ENCODE results near the gene KDM4B.

KDM4B gene

DNA sequence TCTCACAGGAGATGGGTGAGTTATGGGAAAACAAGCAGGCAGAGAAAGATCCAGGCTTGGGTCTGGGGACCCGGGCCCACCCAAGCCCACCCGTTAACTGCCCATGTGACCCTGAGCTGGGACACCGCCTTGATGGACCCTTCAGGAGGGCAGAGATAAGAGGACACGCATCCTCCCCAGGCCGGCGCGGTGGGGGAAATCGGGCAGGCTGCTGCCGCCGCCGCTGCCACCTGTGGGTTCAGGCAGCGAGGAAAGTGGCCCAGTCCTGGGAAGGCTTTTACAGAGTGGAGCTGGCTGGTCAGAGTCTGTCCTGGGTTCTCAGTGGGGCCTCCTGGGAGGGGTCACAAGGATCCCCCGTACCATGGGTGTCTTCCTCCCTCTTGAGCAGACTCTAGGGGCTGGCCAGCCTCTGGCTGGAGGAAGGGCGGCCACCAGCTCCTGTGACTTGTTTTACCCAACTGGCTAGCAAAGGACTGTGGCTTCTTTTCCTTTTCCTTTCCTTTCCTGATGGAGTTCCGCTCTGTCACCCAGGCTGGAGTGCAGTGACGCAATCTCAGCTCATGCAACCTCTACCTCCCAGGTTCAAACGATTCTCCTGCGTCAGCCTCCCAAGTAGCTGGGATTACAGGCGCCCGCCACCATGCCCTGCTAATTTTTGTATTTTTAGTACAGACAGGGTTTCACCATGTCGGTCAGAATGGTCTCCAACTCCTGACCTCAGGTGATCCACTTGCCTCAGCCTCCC is 155.4 kb downstream of the KDM4B start:
- Histone ChIP-seq H3K9me3 (ENCODE audit: control insufficient read depth in 1 of 2, low read length in 2 of 2) (no peaks in the 10 kb centered on the region), H3K27me3 (ENCODE audit: control insufficient read depth in 1 of 2, insufficient read depth in 2 of 2, low read length in 2 of 2) (no peaks in the 10 kb centered on the region), H3K27ac (ENCODE audit: low read depth, low read length) (no peak overlapping the region), H3K36me3 (ENCODE audit: control insufficient read depth in 1 of 2, insufficient read depth in 2 of 2, low read length in 2 of 2) (peaks cover 8 to 27% of the 10 kb centered on the region in 2 donors), H3K9ac (ENCODE audit: low read depth in 1 of 2, low read length in 2 of 2) (no peak overlapping the region), H3K4me1 (ENCODE audit: control insufficient read depth in 1 of 2, insufficient read depth in 2 of 2, low read length in 2 of 2) (no peaks in the 10 kb centered on the region), H3K4me3 (ENCODE audit: low read depth in 1 of 2, low read length in 2 of 2) (no peak overlapping the region)

DNA sequence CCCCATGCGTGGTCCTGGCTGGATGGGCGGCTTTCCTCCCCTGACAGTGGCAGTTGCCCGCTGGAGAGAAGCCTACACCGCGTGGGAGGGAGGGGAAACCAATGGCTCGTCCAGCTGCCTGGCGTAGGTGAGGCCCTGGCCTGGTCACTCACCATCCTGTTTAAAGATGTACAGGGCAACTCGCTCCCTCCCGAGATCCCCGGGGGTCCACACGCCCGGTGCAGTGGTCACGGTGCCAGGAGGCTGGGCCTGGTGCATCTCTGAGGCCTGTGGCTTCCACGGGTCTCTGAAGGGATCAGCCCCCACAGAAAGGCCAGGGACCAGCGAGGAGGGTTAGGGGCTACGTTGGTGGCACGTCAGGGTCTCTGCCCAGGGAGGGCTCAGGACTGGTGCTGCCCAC is 156.5 kb downstream of the KDM4B start:
- no peak overlapping the region for H3K27ac ChIP-seq (ENCODE audit: low read depth, low read length)
- H3K27me3 ChIP-seq (ENCODE audit: control insufficient read depth in 1 of 2, insufficient read depth in 2 of 2, low read length in 2 of 2), result no peaks in the 10 kb centered on the region
- H3K4me1 ChIP-seq (ENCODE audit: control insufficient read depth in 1 of 2, insufficient read depth in 2 of 2, low read length in 2 of 2), result no peaks in the 10 kb centered on the region
- H3K9ac ChIP-seq (ENCODE audit: low read depth in 1 of 2, low read length in 2 of 2), result no peak overlapping the region
- H3K4me3 ChIP-seq (ENCODE audit: low read depth in 1 of 2, low read length in 2 of 2), result no peak overlapping the region
- peaks cover 8 to 21% of the 10 kb centered on the region in 2 donors for H3K36me3 ChIP-seq (ENCODE audit: control insufficient read depth in 1 of 2, insufficient read depth in 2 of 2, low read length in 2 of 2)
- no peaks in the 10 kb centered on the region for H3K9me3 ChIP-seq (ENCODE audit: control insufficient read depth in 1 of 2, low read length in 2 of 2)

DNA sequence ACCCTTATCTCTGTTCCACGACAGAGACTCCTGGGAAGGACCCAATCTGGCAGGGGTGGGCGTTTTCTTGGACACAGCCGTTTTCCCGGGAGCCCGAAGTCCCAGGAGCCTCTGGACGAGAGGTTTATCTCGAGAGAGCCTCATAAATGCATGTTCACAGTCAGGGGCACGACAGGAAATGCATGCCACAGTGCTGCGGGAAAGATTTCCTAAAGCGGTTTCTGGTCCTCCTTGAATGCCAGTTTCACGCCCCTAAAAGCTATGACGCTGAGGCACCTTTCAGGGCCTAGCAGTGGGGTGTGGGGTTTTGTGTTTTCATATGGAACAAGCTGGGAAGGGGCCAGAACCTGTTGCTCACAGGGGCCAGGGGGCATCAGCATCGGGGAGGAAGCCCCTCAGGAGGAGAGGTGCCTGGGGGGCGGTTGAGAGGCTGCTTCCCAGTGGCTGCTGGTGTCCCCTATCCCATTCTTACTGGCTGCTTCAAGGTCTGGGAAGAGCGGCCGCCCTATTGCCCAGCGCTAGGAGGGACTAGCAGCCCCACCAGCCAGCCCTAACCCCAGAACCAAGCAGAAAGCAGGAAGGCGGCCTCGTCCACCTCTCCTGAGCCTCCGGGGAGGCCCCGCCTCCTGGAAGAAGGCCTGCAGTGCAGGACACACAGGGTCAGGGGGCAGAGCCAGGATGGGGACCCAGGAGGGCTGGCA is 157.0 kb downstream of the KDM4B start:
- H3K9ac ChIP-seq (ENCODE audit: low read depth in 1 of 2, low read length in 2 of 2), result no peak overlapping the region
- no peaks in the 10 kb centered on the region for H3K4me1 ChIP-seq (ENCODE audit: control insufficient read depth in 1 of 2, insufficient read depth in 2 of 2, low read length in 2 of 2)
- no peak overlapping the region for H3K4me3 ChIP-seq (ENCODE audit: low read depth in 1 of 2, low read length in 2 of 2)
- peaks cover 8 to 19% of the 10 kb centered on the region in 2 donors for H3K36me3 ChIP-seq (ENCODE audit: control insufficient read depth in 1 of 2, insufficient read depth in 2 of 2, low read length in 2 of 2)
- H3K27ac ChIP-seq (ENCODE audit: low read depth, low read length), result no peak overlapping the region
- no peaks in the 10 kb centered on the region for H3K9me3 ChIP-seq (ENCODE audit: control insufficient read depth in 1 of 2, low read length in 2 of 2)
- H3K27me3 ChIP-seq (ENCODE audit: control insufficient read depth in 1 of 2, insufficient read depth in 2 of 2, low read length in 2 of 2), result no peaks in the 10 kb centered on the region

DNA sequence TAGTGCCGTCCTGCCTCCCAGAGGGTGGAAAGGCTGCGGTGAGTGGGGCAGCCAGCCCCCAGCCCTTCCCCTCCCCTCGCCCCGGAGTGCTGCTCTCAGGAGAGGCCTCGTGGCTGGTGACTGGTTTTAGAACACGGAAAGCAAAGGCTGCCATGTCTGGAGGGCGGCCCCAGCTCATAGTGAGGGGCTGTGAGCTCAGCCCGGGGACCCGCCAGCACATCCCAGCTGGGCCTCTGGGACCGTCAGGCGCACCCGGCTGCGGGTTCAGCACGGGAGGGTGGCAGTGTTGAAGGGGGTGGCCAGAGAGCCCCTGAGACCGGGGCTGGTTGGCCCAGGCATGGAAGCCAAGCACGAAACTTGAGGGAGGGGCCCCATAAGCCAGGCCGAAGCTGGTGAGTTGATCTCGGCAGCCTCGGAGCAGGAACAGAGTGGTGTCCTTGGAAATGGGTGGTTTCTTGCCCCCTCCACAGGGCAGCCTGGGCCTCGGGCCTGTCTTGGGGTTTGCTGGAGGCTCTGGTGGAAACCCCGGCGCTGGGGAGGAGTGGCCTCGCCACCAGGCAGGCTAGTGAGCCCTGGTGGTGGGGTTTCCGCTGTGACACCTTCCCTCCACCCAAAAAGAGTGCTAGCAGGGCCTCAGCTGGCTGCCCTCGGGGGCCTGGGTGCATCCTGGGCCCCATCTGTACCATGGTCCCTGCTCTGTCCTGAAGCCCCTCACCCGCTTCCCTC is 157.7 kb downstream of the KDM4B start:
- no peaks in the 10 kb centered on the region for H3K9me3 ChIP-seq (ENCODE audit: control insufficient read depth in 1 of 2, low read length in 2 of 2)
- no peak overlapping the region for H3K27ac ChIP-seq (ENCODE audit: low read depth, low read length)
- H3K9ac ChIP-seq (ENCODE audit: low read depth in 1 of 2, low read length in 2 of 2), result no peak overlapping the region
- H3K27me3 ChIP-seq (ENCODE audit: control insufficient read depth in 1 of 2, insufficient read depth in 2 of 2, low read length in 2 of 2), result no peaks in the 10 kb centered on the region
- H3K4me3 ChIP-seq (ENCODE audit: low read depth in 1 of 2, low read length in 2 of 2), result no peak overlapping the region
- no peaks in the 10 kb centered on the region for H3K4me1 ChIP-seq (ENCODE audit: control insufficient read depth in 1 of 2, insufficient read depth in 2 of 2, low read length in 2 of 2)
- H3K36me3 ChIP-seq (ENCODE audit: control insufficient read depth in 1 of 2, insufficient read depth in 2 of 2, low read length in 2 of 2), result peaks cover 3 to 14% of the 10 kb centered on the region in 2 donors

DNA sequence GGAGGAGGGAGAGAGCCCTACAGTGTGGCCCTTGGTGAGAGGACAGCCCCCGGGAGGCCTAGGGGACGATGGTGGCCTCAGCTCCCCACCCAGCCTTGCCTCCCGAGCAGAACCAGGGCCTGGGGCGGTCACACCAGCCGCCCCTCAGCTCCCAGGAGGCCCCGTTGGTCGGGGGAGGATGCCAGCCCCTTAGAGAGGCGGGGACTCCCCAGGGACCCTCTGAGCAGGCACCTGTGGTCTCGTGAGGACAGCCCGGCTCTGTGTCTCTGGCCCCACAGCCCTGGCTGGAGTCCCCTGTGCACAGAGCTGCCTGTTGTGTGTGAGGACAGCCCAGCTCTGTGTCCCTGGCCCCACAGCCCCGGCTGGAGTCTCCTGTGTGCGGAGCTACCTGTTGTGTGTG is 158.8 kb downstream of the KDM4B start:
- H3K27ac ChIP-seq (ENCODE audit: low read depth, low read length), result no peak overlapping the region
- H3K9me3 ChIP-seq (ENCODE audit: control insufficient read depth in 1 of 2, low read length in 2 of 2), result no peaks in the 10 kb centered on the region
- no peak overlapping the region for H3K4me3 ChIP-seq (ENCODE audit: low read depth in 1 of 2, low read length in 2 of 2)
- H3K4me1 ChIP-seq (ENCODE audit: control insufficient read depth in 1 of 2, insufficient read depth in 2 of 2, low read length in 2 of 2), result no peaks in the 10 kb centered on the region
- no peak overlapping the region for H3K9ac ChIP-seq (ENCODE audit: low read depth in 1 of 2, low read length in 2 of 2)
- no peaks in the 10 kb centered on the region for H3K27me3 ChIP-seq (ENCODE audit: control insufficient read depth in 1 of 2, insufficient read depth in 2 of 2, low read length in 2 of 2)
- H3K36me3 ChIP-seq (ENCODE audit: control insufficient read depth in 1 of 2, insufficient read depth in 2 of 2, low read length in 2 of 2), result peaks cover 6 to 9% of the 10 kb centered on the region in 2 donors

DNA sequence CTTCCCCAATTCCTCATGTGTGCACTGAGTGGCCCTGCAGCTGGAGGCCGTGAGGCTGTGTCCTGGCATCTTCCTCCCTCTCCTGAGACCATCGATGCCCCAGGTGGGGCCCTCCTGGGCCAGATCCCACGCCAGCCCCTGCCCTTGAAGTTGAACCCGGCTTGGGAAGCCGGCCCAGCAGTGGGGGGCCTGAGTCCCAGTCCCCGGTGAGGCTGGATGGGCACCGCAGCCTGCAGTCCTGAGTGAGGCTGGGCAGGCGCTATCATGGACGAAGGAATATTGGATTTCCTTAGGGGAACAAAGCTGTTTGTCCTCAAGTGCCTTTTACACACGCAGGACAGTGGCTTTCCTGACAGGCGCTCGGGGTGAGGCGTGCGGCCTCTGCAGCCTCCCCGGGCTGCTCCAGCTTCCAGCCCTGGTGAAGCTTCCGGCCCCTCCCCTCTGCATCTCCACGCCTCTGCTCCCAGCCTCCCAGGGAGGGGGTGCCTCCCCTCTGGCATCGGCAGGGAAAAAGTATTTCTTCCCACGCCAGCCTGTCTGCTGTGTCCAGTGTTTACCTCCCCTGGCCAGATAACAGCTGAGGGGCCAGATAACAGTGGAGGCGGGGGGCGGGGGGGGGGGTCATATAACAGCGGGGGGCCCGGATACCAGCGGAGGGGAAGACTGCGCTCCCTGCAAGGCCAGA is 159.5 kb downstream of the KDM4B start:
- H3K4me3 ChIP-seq (ENCODE audit: low read depth in 1 of 2, low read length in 2 of 2), result no peak overlapping the region
- no peak overlapping the region for H3K27ac ChIP-seq (ENCODE audit: low read depth, low read length)
- no peak overlapping the region for H3K9ac ChIP-seq (ENCODE audit: low read depth in 1 of 2, low read length in 2 of 2)
- peaks cover 6% of the 10 kb centered on the region in 2 donors for H3K36me3 ChIP-seq (ENCODE audit: control insufficient read depth in 1 of 2, insufficient read depth in 2 of 2, low read length in 2 of 2)
- no peaks in the 10 kb centered on the region for H3K4me1 ChIP-seq (ENCODE audit: control insufficient read depth in 1 of 2, insufficient read depth in 2 of 2, low read length in 2 of 2)
- H3K9me3 ChIP-seq (ENCODE audit: control insufficient read depth in 1 of 2, low read length in 2 of 2), result no peaks in the 10 kb centered on the region
- no peaks in the 10 kb centered on the region for H3K27me3 ChIP-seq (ENCODE audit: control insufficient read depth in 1 of 2, insufficient read depth in 2 of 2, low read length in 2 of 2)

DNA sequence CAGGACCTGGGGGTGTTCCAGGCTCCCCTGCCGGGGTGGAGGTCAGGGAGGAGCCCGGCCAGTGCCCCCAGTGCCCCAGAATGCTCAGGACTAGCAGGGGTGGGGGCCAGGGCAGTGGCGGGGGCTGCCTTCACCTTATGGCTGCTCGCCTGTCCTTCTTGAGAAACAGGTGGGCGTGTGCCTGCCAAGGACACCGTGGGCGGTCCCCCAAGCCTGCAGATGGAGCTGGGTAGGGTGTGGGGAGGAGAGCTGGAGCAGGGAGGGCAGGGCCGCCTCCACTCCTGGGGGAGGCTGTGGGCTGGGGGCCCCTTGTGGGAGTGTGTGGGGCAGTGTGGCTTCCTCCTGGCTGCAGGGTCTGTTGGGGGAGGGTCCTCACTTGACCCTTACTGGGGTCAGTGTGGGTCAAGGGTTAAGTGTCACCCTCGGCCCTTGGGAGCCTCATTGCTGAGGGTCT is 160.1 kb downstream of the KDM4B start:
- H3K9me3 ChIP-seq (ENCODE audit: control insufficient read depth in 1 of 2, low read length in 2 of 2), result no peaks in the 10 kb centered on the region
- no peak overlapping the region for H3K9ac ChIP-seq (ENCODE audit: low read depth in 1 of 2, low read length in 2 of 2)
- no peak overlapping the region for H3K4me3 ChIP-seq (ENCODE audit: low read depth in 1 of 2, low read length in 2 of 2)
- H3K27me3 ChIP-seq (ENCODE audit: control insufficient read depth in 1 of 2, insufficient read depth in 2 of 2, low read length in 2 of 2), result no peaks in the 10 kb centered on the region
- no peaks in the 10 kb centered on the region for H3K4me1 ChIP-seq (ENCODE audit: control insufficient read depth in 1 of 2, insufficient read depth in 2 of 2, low read length in 2 of 2)
- H3K27ac ChIP-seq (ENCODE audit: low read depth, low read length), result no peak overlapping the region
- H3K36me3 ChIP-seq (ENCODE audit: control insufficient read depth in 1 of 2, insufficient read depth in 2 of 2, low read length in 2 of 2), result peaks cover 6 to 12% of the 10 kb centered on the region in 2 donors

DNA sequence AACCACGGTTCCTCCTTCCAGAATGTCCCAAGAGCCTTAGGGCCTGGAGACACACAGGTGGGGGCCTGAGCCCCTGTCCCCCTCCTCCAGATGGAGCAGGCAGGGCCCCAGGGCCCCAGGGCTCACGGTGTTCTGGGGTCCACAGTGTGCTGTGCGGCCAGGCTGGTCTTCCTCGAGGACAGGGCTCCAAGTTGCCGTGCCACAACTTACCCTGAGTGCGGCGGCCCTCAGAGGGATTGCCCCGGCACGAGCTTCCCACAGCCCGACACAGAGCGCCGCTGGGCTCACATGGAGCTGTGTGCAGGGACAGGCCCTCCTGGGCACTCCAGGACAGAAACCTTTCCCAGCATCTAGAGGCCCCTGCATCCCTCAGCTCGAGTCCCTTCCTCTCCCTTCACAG is 160.8 kb downstream of the KDM4B start:
- Histone ChIP-seq H3K27ac (ENCODE audit: low read depth, low read length) (no peak overlapping the region), H3K27me3 (ENCODE audit: control insufficient read depth in 1 of 2, insufficient read depth in 2 of 2, low read length in 2 of 2) (no peaks in the 10 kb centered on the region), H3K4me1 (ENCODE audit: control insufficient read depth in 1 of 2, insufficient read depth in 2 of 2, low read length in 2 of 2) (no peaks in the 10 kb centered on the region), H3K4me3 (ENCODE audit: low read depth in 1 of 2, low read length in 2 of 2) (no peak overlapping the region), H3K9me3 (ENCODE audit: control insufficient read depth in 1 of 2, low read length in 2 of 2) (no peaks in the 10 kb centered on the region), H3K36me3 (ENCODE audit: control insufficient read depth in 1 of 2, insufficient read depth in 2 of 2, low read length in 2 of 2) (peaks cover 6 to 19% of the 10 kb centered on the region in 2 donors), H3K9ac (ENCODE audit: low read depth in 1 of 2, low read length in 2 of 2) (no peak overlapping the region)

DNA sequence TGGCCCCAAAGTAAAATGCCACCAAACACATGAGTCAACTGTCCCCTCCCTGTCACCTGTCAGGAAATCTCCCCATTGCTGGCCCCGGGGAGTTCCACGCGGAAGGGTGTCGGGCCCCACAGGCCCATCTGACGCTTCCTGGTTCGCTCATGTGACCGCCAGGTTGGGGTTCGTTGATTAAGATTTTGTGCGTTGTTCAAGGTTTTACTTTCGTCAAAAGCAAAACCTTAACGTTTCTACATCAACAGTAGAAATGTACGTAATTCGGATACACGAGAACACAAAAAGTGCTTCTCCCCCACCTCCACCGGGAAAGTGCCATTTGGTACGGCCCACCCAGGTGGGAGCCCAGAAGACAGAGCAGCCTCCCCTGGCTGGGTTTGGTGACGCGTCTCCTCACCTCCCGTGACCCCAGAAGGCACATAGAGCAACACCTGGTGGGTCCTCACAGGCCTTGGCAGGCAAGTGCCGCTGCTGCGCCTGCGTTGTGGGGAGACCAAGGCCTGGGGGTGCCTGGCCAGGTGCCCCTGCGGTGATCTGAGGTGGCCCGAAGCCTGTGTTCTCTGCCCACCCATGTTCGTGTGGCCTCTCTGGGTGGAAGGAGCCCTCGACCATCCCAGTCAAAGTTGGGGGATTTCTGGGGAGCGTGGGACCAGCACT is 161.6 kb downstream of the KDM4B start:
- H3K9ac ChIP-seq (ENCODE audit: low read depth in 1 of 2, low read length in 2 of 2), result no peak overlapping the region
- H3K4me1 ChIP-seq (ENCODE audit: control insufficient read depth in 1 of 2, insufficient read depth in 2 of 2, low read length in 2 of 2), result no peaks in the 10 kb centered on the region
- H3K9me3 ChIP-seq (ENCODE audit: control insufficient read depth in 1 of 2, low read length in 2 of 2), result no peaks in the 10 kb centered on the region
- H3K36me3 ChIP-seq (ENCODE audit: control insufficient read depth in 1 of 2, insufficient read depth in 2 of 2, low read length in 2 of 2), result peaks cover 6 to 25% of the 10 kb centered on the region in 2 donors
- no peak overlapping the region for H3K27ac ChIP-seq (ENCODE audit: low read depth, low read length)
- peak overlapping the region in 1 of 2 donors; percentile 15 for H3K4me3 ChIP-seq (ENCODE audit: low read depth in 1 of 2, low read length in 2 of 2)
- H3K27me3 ChIP-seq (ENCODE audit: control insufficient read depth in 1 of 2, insufficient read depth in 2 of 2, low read length in 2 of 2), result no peaks in the 10 kb centered on the region

Measured in duodenal mucosa (tissue), 2 donors.